Osteoblast (primary cell): ENCODE data around the gene TESK2. TPM values are rescaled to one million over a fixed set of nuclear protein-coding genes. Genes with fewer than 3 reads are reported as not detected.

Experiments
- DNase-seq: peaks from one replicate; pipeline ENCODE4 v3.0.0; 2011; ENCODE audit warnings: low spot score, mixed read lengths; ENCODE audit not compliant: insufficient read length; ENCODE audit errors: missing footprints
- H2AFZ ChIP-seq: 2 replicates; pipeline ENCODE4 v1.6.0; 2011; ENCODE audit warnings: mild to moderate bottlenecking, low read length
- H3K27ac ChIP-seq: 2 replicates; pipeline ENCODE4 v1.5.1; 2011; ENCODE audit warnings: mild to moderate bottlenecking, low read depth, low read length, moderate library complexity
- H3K27me3 ChIP-seq: 2 replicates; pipeline ENCODE4 v1.6.0; 2012; ENCODE audit warnings: mild to moderate bottlenecking, control low read depth, inconsistent platforms, low read length, moderate library complexity; ENCODE audit not compliant: insufficient read depth
- H3K36me3 ChIP-seq: 2 replicates; pipeline ENCODE4 v1.5.1; 2011; ENCODE audit warnings: mild to moderate bottlenecking, low read length, control low read depth, moderate library complexity; ENCODE audit not compliant: insufficient read depth
- H3K4me1 ChIP-seq: 2 replicates; pipeline ENCODE4 v1.5.1; 2011; ENCODE audit warnings: mild to moderate bottlenecking, low read length, control low read depth, moderate library complexity; ENCODE audit not compliant: insufficient read depth
- H3K4me2 ChIP-seq: 2 replicates; pipeline ENCODE4 v1.6.0; 2011; ENCODE audit warnings: mild to moderate bottlenecking, low read length; ENCODE audit not compliant: insufficient read depth
- H3K4me3 ChIP-seq: fragments of 200-600 bp; sonication (generic); 3 replicates; pipeline ENCODE4 v1.5.1; 2012; ENCODE audit warnings: mild to moderate bottlenecking, low read length, inconsistent platforms; ENCODE audit not compliant: insufficient read depth
- H3K79me2 ChIP-seq: 2 replicates; pipeline ENCODE4 v1.6.0; 2012; ENCODE audit warnings: mild to moderate bottlenecking, low read length, control low read depth, inconsistent platforms; ENCODE audit not compliant: insufficient read depth
- H3K9me3 ChIP-seq: 2 replicates; pipeline ENCODE4 v1.5.1; 2011; ENCODE audit warnings: low read depth, low read length, control low read depth
- H4K20me1 ChIP-seq: 2 replicates; pipeline ENCODE4 v1.6.0; 2012; ENCODE audit warnings: mild to moderate bottlenecking, low read length, control low read depth; ENCODE audit not compliant: insufficient read depth
- total RNA-seq: library from RNA; depleted of rRNA; stranded (reverse); fragments of >200 nt; gene quantifications from 2 replicates; pipeline ENCODE4 v1.2.3, GENCODE V29; 2012
- TF ChIP-seq, protein P1 (sequence below): IDR thresholded peaks from 2 replicates; pipeline ENCODE4 v1.5.1; 2011; ENCODE audit warnings: mild to moderate bottlenecking, low read depth, low read length, moderate library complexity; ENCODE audit errors: extremely low read depth

Gene TESK2
- total RNA-seq, 1 donor, result 5.4 TPM

DNA sequence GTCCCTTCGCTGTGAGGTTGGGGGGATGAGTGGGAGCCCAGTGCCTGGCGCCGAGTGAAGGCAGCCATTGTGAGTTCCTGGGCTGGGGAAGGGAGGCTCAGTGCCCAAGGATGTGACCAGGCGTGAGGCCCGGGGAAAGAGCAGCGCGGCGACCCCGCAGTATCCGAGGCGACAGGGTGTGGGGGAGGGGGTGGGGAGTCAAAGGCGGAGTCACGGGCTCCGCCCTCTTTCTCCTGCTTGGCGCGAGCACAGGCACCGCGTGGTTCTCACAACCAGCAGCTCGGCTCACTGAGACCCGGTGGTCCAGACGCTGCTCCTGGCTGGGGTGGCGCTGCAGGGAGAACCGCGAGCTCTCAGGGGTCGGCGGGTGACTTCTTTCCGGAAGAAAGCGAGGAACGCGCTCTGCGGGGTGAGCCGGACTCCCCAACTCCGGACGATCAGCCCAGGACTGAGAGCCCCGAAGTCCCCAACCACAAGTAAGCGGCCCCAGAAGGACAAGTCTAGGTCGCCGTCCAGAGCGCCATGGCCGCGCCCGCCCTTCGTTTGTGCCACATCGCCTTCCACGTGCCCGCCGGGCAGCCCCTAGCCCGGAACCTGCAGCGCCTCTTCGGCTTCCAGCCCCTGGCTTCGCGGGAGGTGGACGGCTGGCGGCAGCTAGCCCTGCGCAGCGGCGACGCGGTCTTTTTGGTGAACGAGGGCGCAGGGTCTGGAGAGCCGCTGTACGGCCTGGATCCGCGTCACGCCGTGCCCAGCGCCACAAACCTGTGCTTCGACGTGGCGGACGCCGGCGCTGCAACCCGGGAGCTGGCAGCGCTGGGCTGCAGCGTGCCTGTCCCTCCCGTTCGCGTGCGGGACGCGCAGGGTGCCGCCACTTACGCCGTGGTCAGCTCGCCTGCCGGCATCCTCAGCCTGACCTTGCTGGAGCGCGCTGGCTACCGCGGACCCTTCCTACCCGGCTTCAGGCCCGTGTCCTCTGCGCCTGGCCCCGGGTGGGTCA lies 164.0 kb downstream of the TESK2 start, which contains the start of gene HPDL:
Gene HPDL, plus strand, starts transcription at position 269 of the 997 bp plus-strand sequence. Its CDS starts 254 bp downstream, at position 523.
- Histone ChIP-seq H3K4me1 (peaks cover 8% of the 10 kb centered on the region), H3K4me2 (peak within 1 kb of the TSS; percentile 88), H3K36me3 (peaks cover 11% of the 10 kb centered on the region), H2AFZ (peak within 1 kb of the TSS; percentile 90), H3K4me3 (peak within 1 kb of the TSS; percentile 74), H3K79me2 (no peaks in the 10 kb centered on the region), H3K9me3 (no peaks in the 10 kb centered on the region), H3K27me3 (no peaks in the 10 kb centered on the region), H3K27ac (no peak within 1 kb of the TSS), H4K20me1 (no peaks in the 10 kb centered on the region)
- peak; percentile 89 for DNase-seq
- TF ChIP-seq, protein P1, sequence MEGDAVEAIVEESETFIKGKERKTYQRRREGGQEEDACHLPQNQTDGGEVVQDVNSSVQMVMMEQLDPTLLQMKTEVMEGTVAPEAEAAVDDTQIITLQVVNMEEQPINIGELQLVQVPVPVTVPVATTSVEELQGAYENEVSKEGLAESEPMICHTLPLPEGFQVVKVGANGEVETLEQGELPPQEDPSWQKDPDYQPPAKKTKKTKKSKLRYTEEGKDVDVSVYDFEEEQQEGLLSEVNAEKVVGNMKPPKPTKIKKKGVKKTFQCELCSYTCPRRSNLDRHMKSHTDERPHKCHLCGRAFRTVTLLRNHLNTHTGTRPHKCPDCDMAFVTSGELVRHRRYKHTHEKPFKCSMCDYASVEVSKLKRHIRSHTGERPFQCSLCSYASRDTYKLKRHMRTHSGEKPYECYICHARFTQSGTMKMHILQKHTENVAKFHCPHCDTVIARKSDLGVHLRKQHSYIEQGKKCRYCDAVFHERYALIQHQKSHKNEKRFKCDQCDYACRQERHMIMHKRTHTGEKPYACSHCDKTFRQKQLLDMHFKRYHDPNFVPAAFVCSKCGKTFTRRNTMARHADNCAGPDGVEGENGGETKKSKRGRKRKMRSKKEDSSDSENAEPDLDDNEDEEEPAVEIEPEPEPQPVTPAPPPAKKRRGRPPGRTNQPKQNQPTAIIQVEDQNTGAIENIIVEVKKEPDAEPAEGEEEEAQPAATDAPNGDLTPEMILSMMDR, result no peak

DNA sequence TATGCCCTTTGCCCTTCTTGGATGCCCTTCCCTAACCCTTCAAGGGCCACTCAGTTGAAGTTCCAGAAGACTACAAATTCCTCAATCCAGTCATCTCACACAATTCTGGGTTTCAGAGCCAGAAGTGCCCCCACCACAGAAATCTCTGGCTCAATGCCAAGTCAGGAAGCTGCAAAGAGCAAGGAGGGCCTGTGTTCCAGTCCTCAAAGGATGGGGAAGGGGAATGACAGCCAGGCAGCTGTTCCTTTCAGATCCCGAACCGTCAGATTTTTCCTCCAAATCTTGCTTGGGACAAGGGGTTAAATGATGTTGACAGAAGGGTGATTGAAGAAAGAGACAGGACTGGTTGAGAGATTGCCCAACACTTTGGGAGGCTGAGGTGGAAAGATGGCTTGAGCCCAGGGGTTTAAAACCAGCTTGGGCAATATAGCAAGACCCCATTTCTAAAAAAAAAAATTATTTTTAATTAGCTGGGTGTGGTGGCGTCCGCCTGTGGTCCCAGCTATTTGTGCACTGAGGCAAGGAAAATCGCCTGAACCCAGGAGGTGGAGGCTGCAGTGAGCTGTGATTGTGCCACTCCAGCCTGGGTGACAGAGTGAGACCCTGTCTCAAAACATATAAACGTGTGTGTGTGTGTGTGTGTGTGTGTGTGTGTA lies 165.0 kb downstream of the TESK2 start:
- H4K20me1 ChIP-seq, result no peaks in the 10 kb centered on the region
- no peak overlapping the region for H3K27ac ChIP-seq
- no peaks in the 10 kb centered on the region for H3K79me2 ChIP-seq
- TF ChIP-seq, protein P1, result no peak
- peaks cover 4% of the 10 kb centered on the region for H3K36me3 ChIP-seq
- H3K4me3 ChIP-seq, result peak overlapping the region; percentile 74
- H3K4me1 ChIP-seq, result peaks cover 8% of the 10 kb centered on the region
- peak overlapping the region; percentile 88 for H3K4me2 ChIP-seq
- H2AFZ ChIP-seq, result peak overlapping the region; percentile 90
- no peaks in the 10 kb centered on the region for H3K27me3 ChIP-seq
- DNase-seq, result peak; percentile 55
- no peaks in the 10 kb centered on the region for H3K9me3 ChIP-seq

DNA sequence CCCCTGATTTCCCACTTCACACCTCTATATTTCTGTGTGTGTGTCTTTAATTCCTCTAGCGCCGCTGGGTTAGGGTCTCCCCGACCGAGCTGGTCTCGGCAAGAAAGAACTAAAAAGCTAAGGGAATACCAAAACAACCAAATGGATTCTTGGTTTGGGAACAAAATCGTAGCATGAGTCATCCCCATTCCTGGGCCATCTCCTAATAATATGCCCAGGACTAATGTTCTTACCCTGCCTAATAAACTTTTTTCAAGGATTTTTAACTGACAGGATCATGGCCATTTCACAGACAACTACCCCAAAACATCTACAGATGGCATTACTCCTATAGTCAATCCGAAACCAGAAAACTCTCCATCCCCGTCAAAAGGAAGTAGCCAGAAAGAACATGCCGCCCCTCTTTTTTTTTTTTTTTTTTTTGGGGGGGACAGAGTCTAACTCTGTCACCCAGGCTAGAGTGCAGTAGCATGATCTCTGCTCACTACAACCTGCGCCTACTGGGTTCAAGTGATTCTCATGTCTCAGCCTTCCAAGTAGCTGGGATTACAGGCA lies 168.4 kb downstream of the TESK2 start:
- no peaks in the 10 kb centered on the region for H4K20me1 ChIP-seq
- H3K4me2 ChIP-seq, result no peak overlapping the region
- H3K27ac ChIP-seq, result no peak overlapping the region
- DNase-seq, result peak; percentile 43
- H3K9me3 ChIP-seq, result no peaks in the 10 kb centered on the region
- H2AFZ ChIP-seq, result no peak overlapping the region
- no peaks in the 10 kb centered on the region for H3K27me3 ChIP-seq
- H3K4me1 ChIP-seq, result peaks cover 8% of the 10 kb centered on the region
- H3K36me3 ChIP-seq, result no peaks in the 10 kb centered on the region
- TF ChIP-seq, protein P1, result no peak
- H3K79me2 ChIP-seq, result no peaks in the 10 kb centered on the region
- H3K4me3 ChIP-seq, result no peak overlapping the region

DNA sequence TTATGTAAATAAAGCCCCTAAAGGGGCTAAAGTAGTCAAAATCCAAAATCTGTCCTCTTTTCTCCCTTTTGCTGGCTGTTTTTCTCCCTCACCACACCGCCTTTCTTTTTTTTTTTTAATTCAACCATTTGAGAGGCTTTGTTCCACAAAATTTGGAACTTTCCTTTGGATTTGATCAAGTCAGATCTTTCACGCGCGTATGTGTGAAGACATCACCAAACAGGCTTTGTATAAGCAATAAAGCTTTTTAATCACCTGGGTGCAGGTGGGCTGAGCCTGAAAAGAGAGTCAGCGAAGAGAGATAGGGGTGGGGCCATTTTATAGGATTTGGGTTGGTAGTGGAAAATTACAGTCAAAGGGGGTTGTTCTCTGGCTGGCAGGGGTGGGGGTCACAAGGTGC lies 169.5 kb downstream of the TESK2 start:
- Histone ChIP-seq H3K4me3 (no peak overlapping the region), H2AFZ (no peak overlapping the region), H3K27ac (no peak overlapping the region), H3K4me2 (peak overlapping the region; percentile 24), H3K36me3 (no peaks in the 10 kb centered on the region), H3K4me1 (peaks cover 1% of the 10 kb centered on the region), H4K20me1 (no peaks in the 10 kb centered on the region), H3K79me2 (no peaks in the 10 kb centered on the region), H3K9me3 (no peaks in the 10 kb centered on the region), H3K27me3 (peaks cover 2% of the 10 kb centered on the region)
- TF ChIP-seq, protein P1, result no peak
- DNase-seq, result no peak
